NCI-H1436 (cell line): Measurements from ENCODE around the gene MTHFS.
"Not testable (repeated sequence)": the region's sequence is repeated elsewhere in the genome, so short reads cannot be mapped to it uniquely, and the experiment has no call there.

ENCODE experiments used
- DNase-seq: peaks from one replicate; lab custom pipeline; 2025; lab: John Stamatoyannopoulos, UW

The MTHFS gene

DNA sequence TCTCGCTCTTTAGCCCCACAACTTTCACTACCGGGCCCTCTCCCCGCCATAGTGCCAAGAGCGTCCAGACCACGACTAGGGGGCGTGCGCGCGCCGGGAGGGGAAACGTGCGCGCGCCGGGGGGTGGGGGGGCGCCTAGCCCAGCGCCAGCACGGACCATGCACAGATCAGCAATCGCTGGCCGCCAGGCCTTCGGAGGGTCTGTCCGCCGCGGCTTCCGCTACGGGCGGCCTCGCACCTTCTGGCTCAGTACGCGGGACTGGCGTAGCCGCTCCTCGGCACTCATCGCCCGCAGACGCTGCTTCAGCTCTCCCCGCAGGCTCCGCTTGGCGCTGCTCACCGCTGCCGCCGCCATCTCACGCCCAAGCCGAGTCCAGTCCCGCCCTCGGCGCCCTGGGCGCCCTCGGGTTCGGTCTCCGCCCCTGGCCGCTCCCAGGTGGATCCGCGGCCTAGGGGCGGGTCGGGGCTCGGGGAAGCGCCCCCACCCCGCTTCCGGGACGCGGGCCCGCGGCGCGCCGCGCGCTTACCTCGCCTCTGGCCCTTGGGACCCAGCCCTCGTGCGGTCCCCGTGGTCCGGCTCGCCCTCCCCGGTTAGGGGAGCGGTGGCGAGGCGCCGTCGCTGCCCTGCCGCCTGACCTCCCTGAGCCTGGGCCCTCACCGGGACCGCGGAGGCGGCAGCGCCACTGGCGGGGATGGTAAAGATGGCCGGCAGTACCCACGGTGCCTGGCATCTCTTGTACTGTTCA lies at the start of gene MTHFS:
TSS of gene MTHFS (minus strand) at position 381 of the 746 bp plus-strand sequence. CDS start at position 355, 26 bp downstream.
- peak; percentile 57 for DNase-seq

DNA sequence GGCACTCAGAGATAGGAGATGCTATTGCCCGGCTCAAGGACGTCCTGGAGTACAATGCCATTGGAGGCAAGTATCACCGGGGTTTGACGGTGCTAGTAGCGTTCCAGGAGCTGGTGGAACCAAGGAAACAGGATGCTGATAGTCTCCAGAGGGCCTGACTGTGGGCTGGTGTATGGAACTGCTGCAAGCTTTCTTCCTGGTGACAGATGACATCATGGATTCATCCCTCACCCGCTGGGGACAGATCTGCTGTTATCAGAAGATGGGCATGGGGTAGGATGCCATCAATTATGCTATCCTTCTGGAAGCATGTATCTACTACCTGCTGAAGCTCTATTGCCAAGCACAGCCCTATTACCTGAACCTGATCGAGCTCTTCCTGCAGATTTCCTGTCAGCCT lies 47.8 kb upstream of the MTHFS start:
- no peak for DNase-seq

DNA sequence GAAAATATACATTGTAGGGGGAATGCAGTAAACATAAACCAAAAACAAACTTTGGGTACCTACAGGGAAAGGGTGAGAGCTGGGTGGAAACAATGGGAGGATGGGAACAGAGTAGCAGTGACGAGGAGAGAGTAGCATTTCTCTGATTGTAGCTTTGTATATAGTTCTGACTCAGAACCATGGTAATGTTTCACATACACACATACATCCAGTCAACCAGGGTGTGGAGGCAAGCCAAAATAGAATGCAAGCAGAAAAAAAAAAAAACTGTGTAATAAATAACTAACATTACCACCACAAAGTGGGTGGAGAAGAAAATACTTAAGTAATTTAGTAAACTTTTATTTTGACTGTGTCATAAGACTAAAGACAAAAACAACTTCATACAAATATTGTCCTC lies 47.0 kb upstream of the MTHFS start:
- no peak for DNase-seq

DNA sequence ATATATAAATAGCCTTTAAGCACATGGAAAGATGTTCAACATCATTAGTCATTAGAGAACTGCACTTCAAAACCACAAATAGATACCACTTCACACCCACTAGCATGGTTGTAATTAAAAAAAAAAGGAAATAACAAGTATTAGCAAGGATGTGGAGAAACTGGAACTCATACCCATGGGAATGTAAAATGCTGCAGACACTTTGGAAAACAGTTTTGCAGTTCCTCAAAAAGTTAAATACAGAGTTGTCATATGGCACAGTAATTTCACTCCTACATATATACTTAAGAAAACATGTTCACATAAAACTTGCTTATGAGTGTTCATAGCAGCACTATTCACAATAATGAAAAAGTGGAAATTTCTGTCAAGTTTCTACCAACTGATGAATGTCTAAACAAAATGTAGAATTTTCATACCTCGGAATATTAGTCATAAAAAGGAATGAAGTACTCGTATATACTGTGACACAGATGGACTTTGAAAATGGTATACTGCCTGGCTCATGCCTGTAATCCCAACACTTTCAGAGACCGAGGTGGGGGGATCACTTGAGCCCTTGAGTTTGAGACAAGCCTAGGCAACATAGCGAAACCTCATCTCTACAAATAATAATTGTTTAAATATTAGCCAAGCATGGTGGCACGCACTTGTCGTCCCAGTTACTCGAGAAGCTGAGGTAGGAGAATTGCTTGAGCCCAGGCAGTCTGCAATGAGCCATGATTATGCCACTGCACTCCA lies 46.1 kb upstream of the MTHFS start:
- DNase-seq: no peak

DNA sequence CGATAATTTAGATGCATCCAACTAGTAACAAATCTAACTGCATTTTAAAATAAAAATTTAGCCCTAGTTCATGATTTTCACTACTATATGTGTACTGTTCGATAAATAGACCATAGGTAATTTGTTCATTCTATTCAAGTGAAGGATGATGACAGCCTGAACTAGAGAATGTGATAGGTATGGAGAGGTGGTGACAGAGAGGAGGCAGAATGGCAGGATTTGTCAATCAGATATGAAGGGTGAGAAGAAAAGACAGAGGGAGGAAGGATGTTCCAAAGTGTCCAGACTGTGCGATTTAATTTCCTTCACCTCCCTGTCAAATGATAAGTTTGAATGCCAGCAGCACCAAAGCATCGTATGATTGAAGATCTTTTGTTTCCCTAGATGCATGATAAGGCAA lies 42.6 kb upstream of the MTHFS start:
- DNase-seq: no peak

DNA sequence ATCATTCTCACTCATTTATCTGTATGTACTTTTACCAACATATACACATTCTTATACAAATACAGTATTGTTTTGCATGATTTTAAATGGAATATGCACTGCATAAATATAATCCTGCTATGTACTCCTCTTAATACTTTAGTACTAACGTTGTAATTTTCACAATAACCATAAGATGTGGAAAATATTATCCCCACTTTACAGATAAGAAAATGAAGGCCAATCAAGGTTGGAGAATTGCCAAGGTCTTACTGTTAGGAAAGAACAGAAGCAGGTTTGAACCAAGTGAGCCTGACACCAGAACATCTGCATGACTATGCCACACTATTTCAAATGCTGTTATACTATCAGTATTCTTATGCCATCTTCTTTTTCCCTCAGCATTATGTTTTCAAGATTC lies 41.3 kb upstream of the MTHFS start:
- no peak for DNase-seq

DNA sequence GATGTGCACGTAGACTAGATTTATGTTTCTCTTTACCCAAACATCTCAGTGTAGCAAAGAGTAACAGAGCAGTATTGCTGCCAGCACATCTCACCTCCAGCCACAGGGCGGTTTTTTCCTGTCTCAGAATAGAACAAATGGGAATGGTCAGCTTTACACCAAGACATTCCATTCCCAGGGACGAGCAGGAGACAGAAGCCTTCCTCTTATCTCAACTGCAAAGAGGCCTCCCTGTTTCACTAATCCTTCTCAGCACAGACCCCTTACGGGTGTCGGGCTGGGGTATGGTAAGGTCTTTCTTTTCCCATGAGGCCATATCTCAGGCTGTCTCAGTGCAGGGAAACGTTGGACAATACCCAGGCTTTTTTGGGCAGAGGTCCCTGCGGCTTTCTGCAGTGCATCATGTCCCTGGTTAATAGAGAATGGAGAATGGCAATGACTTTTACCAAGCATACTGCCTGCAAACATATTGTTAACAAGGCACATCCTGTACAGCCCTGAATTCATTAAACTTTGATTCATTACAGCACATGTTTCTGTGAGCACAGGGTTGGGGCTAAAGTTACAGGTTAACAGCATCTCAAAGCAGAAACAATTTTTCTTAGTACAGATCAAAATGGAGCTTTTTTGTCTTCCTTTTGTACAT lies 38.9 kb upstream of the MTHFS start:
- not testable (repeated sequence) for DNase-seq

DNA sequence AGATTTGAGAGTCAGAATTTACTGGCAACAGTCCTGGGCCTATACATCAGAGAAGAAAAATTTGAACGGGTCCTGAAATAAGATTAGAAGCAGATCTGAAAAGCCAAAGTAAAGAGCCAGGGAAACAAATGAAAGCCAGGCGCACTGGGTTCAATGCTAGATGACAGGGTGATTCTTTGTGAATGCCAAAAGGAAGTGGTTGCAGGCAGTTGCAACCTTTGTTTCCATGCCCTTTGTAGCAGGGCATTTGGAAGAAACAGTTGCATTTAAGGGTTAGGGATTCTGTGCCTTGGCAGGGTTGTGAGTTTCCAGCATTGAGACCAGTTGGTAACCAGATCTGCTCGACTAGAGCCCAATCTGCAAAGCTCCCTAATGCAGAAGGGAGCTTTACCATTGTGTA lies 36.4 kb upstream of the MTHFS start:
- no peak for DNase-seq

DNA sequence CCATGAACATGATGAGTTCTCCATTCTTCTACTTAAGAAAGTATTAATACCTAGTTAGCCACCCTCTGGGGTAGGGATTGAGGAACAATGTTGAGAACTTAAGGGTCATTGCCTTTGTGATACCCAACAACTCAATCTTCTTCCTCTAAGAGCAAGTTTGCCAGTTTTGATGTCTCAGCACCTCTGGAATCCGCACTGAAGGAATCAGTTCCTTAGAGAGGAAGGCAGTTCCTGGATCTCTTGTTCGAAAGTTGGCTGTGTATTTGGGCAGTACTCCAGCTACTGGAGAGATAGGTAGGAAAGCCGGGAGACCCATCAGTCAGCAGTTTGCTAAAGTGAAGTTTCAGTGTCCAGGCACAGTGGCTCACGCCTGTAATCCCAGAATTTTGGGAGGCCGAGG lies 35.6 kb upstream of the MTHFS start:
- DNase-seq: no peak

DNA sequence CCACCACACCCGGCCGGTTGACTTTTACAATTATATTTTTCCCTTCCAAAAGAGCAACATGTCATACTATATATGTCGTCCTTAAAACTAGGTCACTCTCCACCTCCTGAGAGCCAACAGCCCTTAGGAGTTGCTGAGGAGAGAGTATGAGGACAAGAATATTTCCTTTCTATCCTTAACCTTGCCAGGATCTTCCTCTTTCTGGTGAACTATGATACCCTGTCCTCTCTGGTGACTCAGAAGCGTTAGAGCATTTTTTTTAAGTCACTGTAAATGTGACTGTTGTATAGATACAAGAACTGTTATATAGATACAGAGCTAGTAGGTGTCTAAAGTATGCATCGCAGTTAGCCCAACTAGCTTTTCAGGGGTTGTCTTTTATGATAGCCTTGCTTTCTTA lies 33.7 kb upstream of the MTHFS start:
- DNase-seq: no peak

DNA sequence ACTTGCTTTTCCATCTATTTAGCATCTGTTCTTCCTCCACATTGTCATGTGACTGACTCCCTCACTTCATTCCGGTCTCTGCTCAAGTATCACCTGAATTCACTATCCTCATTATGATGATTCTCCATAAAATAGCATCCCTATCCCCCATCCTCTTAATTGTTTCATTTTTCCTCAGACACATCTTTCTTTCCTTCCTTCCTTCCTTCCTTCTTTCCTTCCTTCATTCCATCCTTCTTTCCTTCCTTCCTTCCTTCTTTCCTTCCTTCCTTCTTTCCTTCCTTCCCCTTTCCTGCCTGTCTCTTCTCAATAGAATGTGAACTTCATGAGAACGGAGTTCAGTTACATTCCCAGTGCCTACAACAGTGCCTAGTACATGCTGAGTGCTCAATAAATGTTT lies 32.6 kb upstream of the MTHFS start:
- DNase-seq: no peak

DNA sequence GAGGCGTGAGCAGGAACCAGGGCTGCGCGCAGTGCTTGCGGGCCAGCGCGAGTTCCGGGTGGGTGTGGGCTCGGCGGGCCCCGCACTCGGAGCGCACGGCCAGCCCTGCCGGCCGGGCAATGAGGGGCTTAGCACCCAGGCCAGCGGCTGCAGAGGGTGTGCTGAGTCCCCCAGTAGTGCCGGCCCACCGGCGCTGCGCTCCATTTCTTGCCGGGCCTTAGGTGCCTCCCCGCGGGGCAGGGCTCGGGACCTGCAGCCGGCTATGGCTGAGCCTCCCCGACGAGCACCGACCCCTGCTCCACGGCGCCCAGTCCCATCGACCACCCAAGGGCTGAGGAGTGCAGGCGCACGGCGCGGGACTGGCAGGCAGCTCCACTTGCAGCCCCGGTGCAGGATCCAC lies 29.3 kb upstream of the MTHFS start:
- not testable (repeated sequence) for DNase-seq

DNA sequence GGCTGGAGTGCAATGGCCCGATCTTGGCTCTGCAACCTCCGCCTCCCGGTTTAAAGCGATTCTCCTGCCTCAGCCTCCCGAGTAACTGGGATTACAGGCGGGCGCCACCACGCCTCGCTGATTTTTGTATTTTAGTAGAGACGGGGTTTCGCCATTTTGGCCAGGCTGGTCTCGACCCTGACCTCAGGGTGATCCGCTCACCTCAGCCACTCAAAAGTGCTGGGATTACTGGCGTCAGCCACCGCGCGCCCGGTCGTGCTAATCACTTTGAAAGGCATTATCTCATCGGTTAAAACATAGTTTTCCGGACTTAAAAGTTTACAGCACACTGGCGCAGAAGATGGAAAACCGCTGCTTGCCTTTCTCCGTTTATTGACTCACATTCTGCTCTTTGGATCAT lies 27.6 kb upstream of the MTHFS start:
- no peak for DNase-seq

DNA sequence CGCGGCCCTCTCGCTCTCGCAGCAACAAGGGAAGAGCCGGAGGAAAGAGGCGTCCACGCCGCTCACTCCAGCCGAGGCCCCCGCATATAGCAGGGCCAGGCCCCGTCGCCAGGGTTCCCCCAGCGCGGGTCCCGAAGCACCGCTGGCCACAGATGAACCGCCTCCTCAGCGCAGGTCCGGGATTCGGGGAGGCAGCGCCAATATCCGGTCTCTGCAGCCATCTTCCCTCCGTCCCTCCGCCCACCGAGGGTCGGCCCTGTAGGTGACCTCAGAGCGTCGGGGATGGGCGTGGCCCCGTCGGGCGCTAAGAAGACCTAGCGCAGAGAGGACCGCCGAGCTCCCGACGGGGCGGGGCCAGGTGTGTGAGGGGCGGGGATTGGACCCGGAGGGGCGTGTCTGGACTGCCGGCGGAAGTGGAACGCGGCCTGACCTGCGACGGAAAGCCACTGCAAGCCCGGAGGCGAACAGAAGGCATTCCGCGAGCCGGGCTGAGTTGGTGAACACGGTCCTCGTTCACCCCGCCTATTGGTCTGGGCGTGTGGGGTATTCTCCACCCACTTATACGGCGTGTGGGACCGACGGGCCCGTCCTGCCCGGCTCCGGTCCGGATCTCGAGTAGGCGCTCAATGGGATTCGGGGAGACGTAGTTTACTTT lies 26.8 kb upstream of the MTHFS start:
- peak; percentile 97 for DNase-seq

DNA sequence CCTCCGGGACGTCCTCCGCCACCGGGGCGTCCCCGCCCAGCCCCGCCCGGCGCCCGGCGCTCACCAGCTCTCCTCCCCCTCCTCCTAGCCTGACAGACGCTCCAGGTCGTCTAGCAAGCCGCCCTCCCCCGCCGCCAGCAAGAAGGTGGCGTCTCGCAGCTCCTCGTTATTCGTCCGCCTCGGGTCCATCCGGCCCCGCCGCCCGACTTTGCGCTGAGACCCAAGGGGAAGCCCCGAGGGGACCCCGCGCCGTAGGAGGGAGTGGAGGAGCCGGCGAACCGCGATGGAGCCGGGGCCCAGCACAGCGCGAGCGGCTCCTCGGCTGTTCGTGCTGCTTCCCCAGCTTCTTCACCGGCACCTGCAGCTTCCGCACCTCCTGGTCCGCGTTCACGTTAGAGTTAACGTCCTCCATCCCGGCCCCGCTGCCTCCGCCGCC lies 26.3 kb upstream of the MTHFS start:
- peak; percentile 42 for DNase-seq

DNA sequence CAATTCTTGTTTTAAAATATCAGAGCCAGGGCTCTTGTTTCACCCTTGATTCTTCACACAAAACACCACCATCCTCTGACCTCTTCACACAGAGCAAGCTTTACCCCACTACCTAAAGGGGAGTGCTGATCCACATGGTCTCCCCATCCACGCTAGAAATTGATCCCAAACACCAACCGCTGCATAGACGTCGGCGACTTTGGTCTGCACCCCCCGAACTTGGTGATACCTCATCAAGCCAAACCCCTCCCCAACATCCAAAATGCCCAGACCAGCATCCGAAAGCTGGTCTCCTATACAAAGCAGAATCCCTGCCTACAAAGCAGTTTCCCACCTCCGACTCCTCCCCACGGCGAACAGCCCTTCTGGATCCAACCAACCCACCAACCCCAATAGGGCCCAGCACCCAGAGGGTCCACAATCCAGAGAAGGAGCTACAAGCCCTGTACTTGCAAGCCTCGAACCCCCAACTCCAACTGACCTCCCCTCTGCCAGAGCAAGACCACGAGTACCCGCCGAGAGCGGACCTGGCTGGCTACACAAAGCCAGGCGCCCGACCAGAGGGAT lies 25.8 kb upstream of the MTHFS start:
- DNase-seq: no peak

DNA sequence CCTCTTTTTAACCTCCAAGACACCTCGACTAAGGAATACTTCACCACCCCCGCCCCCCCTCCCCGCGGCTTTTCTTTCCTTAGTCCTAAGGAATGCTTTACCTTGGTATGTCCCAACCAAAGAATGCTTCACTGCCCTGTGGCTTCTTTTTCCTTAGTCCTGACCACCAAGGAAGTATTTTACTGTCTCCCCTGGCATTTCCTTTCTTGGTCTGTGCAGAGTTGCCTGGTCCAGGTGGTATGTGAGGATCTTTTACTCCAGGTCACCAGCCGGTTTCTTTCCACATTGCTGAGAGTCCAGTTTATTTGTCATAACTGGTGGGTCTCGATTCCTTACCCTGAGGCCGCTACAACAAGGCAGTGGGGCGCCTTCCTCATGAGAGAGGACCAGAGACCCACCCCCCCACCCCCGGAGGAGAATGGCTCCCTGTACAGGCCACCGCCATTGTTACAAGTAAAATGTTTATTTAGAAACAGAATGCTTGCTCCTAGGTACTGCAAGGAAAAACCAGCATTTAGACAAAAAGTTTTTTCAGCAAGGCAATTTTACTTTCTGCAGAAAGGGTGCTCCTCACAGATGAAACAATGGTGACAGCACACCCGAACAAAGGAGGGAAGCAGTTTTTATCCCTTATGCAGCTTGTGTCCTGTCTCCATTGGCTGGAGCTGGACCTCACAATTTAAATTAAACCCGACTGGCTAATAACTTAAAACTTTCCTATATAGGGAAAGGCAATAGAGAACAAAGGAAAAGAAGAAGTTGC lies 23.1 kb upstream of the MTHFS start:
- DNase-seq: no peak

DNA sequence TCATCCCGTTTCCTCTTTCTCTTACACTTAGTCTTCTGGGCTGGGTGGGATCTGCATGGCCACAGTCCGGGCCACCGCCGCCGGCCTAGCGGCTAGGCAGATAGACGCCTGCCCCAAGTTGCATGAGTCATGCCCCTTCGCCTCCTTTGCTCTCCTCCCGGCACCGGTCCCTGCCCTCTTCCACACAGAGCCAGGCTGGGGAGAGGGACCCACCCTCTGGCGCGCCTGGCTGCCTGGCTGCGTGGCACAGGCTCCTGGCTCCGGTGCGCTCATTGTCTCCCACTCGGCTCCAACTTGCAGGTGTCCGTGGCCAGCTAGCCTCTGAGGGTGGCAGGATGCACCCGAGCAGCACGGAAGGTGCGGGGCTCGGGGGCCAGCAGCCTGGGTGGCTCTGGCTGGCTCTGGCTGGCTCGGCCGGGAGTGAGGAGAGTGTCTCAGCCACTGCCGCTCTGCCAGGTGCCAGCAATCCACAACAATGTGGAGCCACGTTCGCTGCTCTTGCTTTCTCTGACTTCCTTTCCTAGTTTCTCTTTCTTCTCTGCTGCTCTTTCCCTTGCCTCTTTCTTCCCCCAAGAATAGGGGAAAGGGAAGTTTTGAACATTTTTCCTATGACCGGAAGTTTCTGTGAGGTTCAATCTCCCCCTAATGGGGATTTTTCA lies 22.4 kb upstream of the MTHFS start:
- DNase-seq: no peak

DNA sequence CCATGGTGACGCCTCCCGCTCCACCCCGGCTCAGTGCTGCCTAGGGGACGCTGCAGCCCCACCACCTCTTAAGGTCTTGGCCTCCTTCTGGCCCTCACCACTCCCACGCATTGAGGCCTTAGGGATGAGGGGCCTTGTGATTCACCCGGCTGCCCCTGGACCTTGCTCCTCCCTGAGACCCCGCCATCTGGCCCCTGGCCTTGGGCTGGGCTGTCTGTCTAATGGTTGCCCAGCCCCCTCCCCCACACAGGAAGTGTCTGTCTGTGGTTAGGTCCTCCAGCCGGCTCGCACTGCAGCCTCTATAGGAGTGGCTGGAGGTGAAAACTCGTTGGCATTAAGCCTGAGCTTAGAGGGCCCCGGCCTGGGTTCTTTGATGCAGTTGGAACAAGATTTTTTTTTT lies 21.5 kb upstream of the MTHFS start:
- DNase-seq: no peak

DNA sequence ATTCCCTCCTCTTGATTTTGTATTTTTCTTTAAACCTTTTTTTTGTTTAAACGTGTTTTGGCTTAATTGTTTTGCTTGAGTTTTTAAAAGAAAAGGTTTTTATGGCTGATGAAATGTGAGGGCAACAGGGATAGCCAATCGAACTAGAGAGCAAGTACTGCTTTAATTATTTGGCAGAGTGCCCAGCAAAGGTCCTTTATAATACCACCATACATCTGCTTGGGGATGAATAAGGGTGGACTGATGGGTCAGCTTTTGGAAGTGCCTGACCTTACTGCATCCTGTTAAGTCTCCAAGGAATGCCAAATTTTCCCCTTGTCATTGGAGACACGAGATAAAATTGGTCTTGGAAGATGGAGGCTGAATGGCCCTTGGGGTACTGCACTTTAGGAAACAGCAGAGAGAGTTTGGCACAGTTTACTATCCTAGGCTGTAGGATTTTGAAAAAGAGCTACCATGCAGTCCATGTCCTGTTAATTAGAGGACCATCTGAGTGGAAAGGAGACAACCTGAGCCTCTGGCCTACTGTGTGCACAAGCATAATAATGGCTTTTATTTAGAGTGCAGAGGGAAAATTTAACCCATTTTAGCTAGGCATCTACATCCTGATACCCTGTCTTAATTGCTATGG lies 19.8 kb upstream of the MTHFS start:
- DNase-seq: no peak
